Panc1 (cell line): Measurements from ENCODE around the gene IGLON5.

Experiments used
- CTCF ChIP-seq: fragments of 450-650 bp; IDR thresholded peaks from 2 replicates; pipeline ENCODE4 v1.5.1; 2017; ENCODE audit warnings: mild to moderate bottlenecking
- POLR2AphosphoS5 ChIP-seq: IDR thresholded peaks from 2 replicates; pipeline ENCODE4 v1.6.1; 2012; ENCODE audit warnings: mild to moderate bottlenecking, low read depth, low read length, moderate library complexity
- SIN3A ChIP-seq: IDR thresholded peaks from 2 replicates; pipeline ENCODE4 v1.6.1; 2012; ENCODE audit warnings: low read depth, mild to moderate bottlenecking, low read length, moderate library complexity, borderline replicate concordance; ENCODE audit not compliant: insufficient read depth
- TF ChIP-seq, protein P1 (sequence below), 2 experiments: IDR thresholded peaks; 2 replicates each; pipeline ENCODE4 v1.6.1; 2011 to 2012; ENCODE audit warnings: low read depth in 2 of 2, control low read depth in 1 of 2, low read length in 1 of 2, mild to moderate bottlenecking in 1 of 2, moderate library complexity in 1 of 2; ENCODE audit not compliant: insufficient read depth in 1 of 2

DNA sequence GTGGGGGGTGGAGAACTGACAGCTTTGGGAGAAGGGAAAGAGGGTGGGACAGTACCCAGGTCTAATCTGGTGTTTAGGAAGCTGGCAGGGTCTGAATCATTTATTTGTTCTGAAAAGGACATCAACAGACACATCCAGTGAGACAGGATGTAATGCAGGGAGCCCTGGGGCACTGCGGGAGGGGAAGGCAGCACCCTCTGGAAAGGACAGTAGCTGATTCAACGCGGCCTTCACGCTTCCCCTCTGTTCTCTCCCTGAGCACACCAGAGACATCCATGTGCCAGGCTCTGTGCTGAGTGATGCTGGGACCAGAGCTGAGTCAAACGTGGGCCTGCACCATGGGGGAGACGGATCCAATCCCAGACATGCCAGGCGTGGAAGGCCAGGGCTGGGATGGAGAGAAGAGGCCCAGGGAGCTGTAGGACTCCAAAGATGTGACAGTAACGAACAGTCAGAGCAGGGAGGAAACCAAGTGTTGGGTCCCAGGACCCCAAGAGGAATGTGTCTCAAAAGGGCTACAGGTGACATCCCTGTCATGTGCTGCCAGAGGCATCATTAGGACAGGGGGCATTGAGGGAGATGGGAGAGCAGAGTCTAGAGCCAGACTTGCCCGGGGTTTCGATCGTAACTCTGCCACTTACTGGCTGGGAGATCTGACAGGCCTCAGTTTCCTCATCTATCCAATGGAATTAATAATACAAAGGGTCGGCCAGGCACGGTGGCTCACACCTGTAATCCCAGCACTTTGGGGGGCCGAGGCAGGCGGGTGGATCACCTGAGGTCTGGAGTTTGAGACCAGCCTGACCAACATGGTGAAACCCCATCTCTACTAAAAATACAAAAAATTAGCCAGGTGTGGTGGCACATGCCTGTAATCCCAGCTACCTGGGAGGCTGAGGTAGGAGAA lies 53.0 kb downstream of the IGLON5 start:
- no peak for TF ChIP-seq CTCF
- no peak for TF ChIP-seq POLR2AphosphoS5
- TF ChIP-seq SIN3A, result no peak
- TF ChIP-seq, protein P1, sequence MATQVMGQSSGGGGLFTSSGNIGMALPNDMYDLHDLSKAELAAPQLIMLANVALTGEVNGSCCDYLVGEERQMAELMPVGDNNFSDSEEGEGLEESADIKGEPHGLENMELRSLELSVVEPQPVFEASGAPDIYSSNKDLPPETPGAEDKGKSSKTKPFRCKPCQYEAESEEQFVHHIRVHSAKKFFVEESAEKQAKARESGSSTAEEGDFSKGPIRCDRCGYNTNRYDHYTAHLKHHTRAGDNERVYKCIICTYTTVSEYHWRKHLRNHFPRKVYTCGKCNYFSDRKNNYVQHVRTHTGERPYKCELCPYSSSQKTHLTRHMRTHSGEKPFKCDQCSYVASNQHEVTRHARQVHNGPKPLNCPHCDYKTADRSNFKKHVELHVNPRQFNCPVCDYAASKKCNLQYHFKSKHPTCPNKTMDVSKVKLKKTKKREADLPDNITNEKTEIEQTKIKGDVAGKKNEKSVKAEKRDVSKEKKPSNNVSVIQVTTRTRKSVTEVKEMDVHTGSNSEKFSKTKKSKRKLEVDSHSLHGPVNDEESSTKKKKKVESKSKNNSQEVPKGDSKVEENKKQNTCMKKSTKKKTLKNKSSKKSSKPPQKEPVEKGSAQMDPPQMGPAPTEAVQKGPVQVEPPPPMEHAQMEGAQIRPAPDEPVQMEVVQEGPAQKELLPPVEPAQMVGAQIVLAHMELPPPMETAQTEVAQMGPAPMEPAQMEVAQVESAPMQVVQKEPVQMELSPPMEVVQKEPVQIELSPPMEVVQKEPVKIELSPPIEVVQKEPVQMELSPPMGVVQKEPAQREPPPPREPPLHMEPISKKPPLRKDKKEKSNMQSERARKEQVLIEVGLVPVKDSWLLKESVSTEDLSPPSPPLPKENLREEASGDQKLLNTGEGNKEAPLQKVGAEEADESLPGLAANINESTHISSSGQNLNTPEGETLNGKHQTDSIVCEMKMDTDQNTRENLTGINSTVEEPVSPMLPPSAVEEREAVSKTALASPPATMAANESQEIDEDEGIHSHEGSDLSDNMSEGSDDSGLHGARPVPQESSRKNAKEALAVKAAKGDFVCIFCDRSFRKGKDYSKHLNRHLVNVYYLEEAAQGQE (IDR thresholded peaks at IDR 0.05; ENCODE audit: insufficient read depth in 1 of 2, low read depth in 2 of 2, low read length in 1 of 2), result no peak
